Adrenal gland (tissue), 12 donors: ENCODE measurements around the gene RGS6. TPM values are rescaled to one million over a fixed set of nuclear protein-coding genes. Genes with fewer than 3 reads are reported as not detected.

Source experiments
- DNase-seq, 7 donors: peaks; one replicate each; pipeline ENCODE4 v3.0.0-alpha.2; 2019 to 2020
- H3K27ac ChIP-seq, 5 donors: fragments of 200-600 bp; sonication (generic) in 4 of 5; 1 replicate in 3 of 5; 2 replicates in 2 of 5; pipeline versions ENCODE4 v1.5.1 to v1.8.0; 2016 to 2020; ENCODE audit warnings: mild to moderate bottlenecking in 1 of 5
- H3K27me3 ChIP-seq: fragments of 200-600 bp; 2 replicates; pipeline ENCODE4 v1.8.0; 2021
- H3K36me3 ChIP-seq, 2 donors: fragments of 200-600 bp; replicated peaks in 1 of 2; 1 replicate in 1 of 2; 2 replicates in 1 of 2; pipeline versions ENCODE4 v1.5.1 to v1.8.0; 2018 to 2022
- H3K4me1 ChIP-seq, 2 donors: fragments of 200-600 bp; replicated peaks in 1 of 2; 1 replicate in 1 of 2; 2 replicates in 1 of 2; pipeline versions ENCODE4 v1.5.1 to v1.8.0; 2018 to 2021
- H3K4me3 ChIP-seq, 4 donors: fragments of 200-600 bp; sonication (generic) in 3 of 4; one replicate each; pipeline ENCODE4 v1.5.1; 2016 to 2018
- H3K9me3 ChIP-seq, 3 donors: fragments of 200-600 bp; sonication (generic) in 1 of 3; replicated peaks in 1 of 3; 1 replicate in 2 of 3; 2 replicates in 1 of 3; pipeline versions ENCODE4 v1.5.1 to v1.8.0; 2016 to 2021
- CTCF ChIP-seq, 6 experiments: fragments of 450-650 bp in 4 of 6; fragments of 200-600 bp in 2 of 6; sonication (generic) in 1 of 6; IDR thresholded peaks; 1 replicate in 5 of 6; 2 replicates in 1 of 6; pipeline versions ENCODE4 v1.5.1 to v1.8.0; 2016 to 2021; ENCODE audit warnings: antibody characterized with exemption in 6 of 6, mild to moderate bottlenecking in 2 of 6, moderate library complexity in 1 of 6
- POLR2A ChIP-seq, 2 donors: fragments of 450-650 bp; IDR thresholded peaks; one replicate each; pipeline ENCODE4 v1.6.1; 2017; ENCODE audit warnings: antibody characterized with exemption in 2 of 2, mild to moderate bottlenecking in 2 of 2, moderate library complexity in 1 of 2
- WGBS, 4 donors: extraction: QIAGEN DNeasy Blood & Tissue Kit in 2 of 4; methylation state at CpG; one replicate each; pipeline versions ENCODE4 v1.1.5 to v1.1.7; 2013 to 2017; 5-methylcytosine and 5-hydroxymethylcytosine counted together
- intact Hi-C, 2 donors: fragments of 100-400 bp; cut with DNase I; formaldehyde crosslinking; loops; one replicate each; pipeline versions ENCODE4 v1.14.1 to v1.15.0; 2022 to 2023
- polyA plus RNA-seq, 3 donors: library from polyadenylated mRNA; stranded (reverse); fragments of 200-250 nt in 2 of 3; fragments of 350-450 nt in 1 of 3; fragmentation: Illumina TruSeq in 1 of 3; extraction: RNeasy Lipid Tissue Mini Kit (QIAGEN cat#74804) in 1 of 3; gene quantifications; one replicate each; pipeline ENCODE4 v1.2.3, GENCODE V29; 2013 to 2014
- total RNA-seq, 9 donors: library from RNA; depleted of rRNA in 4 of 9; stranded (reverse); fragments of >200 nt in 4 of 9; fragments of 120-200 nt in 1 of 9; fragmentation: NEBNext Ultra II Directional in 1 of 9; extraction: Animal tissue kit (Norgen Biotek cat#: 25700) in 1 of 9; gene quantifications; one replicate each; pipeline versions ENCODE4 v1.1.0 to v1.2.4, GENCODE V29; 2013 to 2023
- donor health status: healthy with polysubstance abuse.
- donor health status: Bipolar disorder and iron deficiency.
- donor health status: DM: yes; HTN: yes; CAD: no.
- donor health status: DM: no; HTN: no; CAD: no.
- donor health status: DM: no; HTN: no; CAD: no.
- donor health status: DM: yes; HTN: yes; CAD: no.

RGS6 gene
- total and polyA plus RNA-seq, 12 donors, result 0.06 to 4.3 (median 0.41) TPM; not detected in 1

- 85 to 95% (median 91%) methylated on average over 6 of the region's 6 CpGs for WGBS, 4 donors
- no peaks in the 10 kb centered on the region for H3K27me3 ChIP-seq
- TF ChIP-seq CTCF (IDR thresholded peaks at IDR 0.05) (no peak), POLR2A (IDR thresholded peaks at IDR 0.05) (no peak)
- no peaks in the 10 kb centered on the region for H3K9me3 ChIP-seq
- no peaks in the 10 kb centered on the region for H3K36me3 ChIP-seq
- H3K4me1 ChIP-seq, result no peaks in the 10 kb centered on the region
- H3K27ac ChIP-seq, result no peak overlapping the region
- no peak overlapping the region for H3K4me3 ChIP-seq
- intact Hi-C loops, result no loop called here
- DNase-seq, result no peak
Observed at GRCh38 chr14:72559669-72560255, 627.5 kb downstream of the RGS6 start.

GRCh38 chr14:72560331-72560730, 628.1 kb downstream of the RGS6 start:
- Histone ChIP-seq H3K27me3 (no peaks in the 10 kb centered on the region), H3K9me3 (no peaks in the 10 kb centered on the region), H3K4me3 (no peak overlapping the region), H3K4me1 (no peaks in the 10 kb centered on the region), H3K27ac (no peak overlapping the region), H3K36me3 (no peaks in the 10 kb centered on the region)
- TF ChIP-seq POLR2A (IDR thresholded peaks at IDR 0.05) (no peak), CTCF (IDR thresholded peaks at IDR 0.05) (no peak)
- 45 to 86% (median 54%) methylated on average over 1 to 5 of the region's 5 CpGs for WGBS, 4 donors
- intact Hi-C loops, result no loop called here
- no peak for DNase-seq

- Histone ChIP-seq H3K36me3 (no peaks in the 10 kb centered on the region), H3K27me3 (no peaks in the 10 kb centered on the region), H3K9me3 (no peaks in the 10 kb centered on the region), H3K4me3 (no peak overlapping the region), H3K27ac (no peak overlapping the region), H3K4me1 (no peaks in the 10 kb centered on the region)
- 84 to 94% (median 90%) methylated on average over 9 to 12 of the region's 12 CpGs for WGBS, 4 donors
- TF ChIP-seq POLR2A (IDR thresholded peaks at IDR 0.05) (no peak), CTCF (IDR thresholded peaks at IDR 0.05) (no peak)
- no peak for DNase-seq
- intact Hi-C loops, result no loop called here
Observed at GRCh38 chr14:72560889-72561493, 628.8 kb downstream of the RGS6 start.

- H3K4me1 ChIP-seq, result no peaks in the 10 kb centered on the region
- intact Hi-C loops, result no loop called here
- WGBS, 4 donors, result 94 to 96% (median 95%) methylated on average over 15 to 20 of the region's 20 CpGs
- no peak for DNase-seq
- H3K27me3 ChIP-seq, result no peaks in the 10 kb centered on the region
- H3K4me3 ChIP-seq, result no peak overlapping the region
- no peak for TF ChIP-seq POLR2A (IDR thresholded peaks at IDR 0.05)
- TF ChIP-seq CTCF (IDR thresholded peaks at IDR 0.05), result no peak
- no peaks in the 10 kb centered on the region for H3K9me3 ChIP-seq
- no peaks in the 10 kb centered on the region for H3K36me3 ChIP-seq
- no peak overlapping the region for H3K27ac ChIP-seq
Observed at GRCh38 chr14:72562300-72562699, 630.1 kb downstream of the RGS6 start.
